Calu3 (cell line): ENCODE measurements around the gene SUMF1. TPM values are rescaled to one million over a fixed set of nuclear protein-coding genes. Genes with fewer than 3 reads are reported as not detected.

Source experiments
- BruUV-seq: library from RNA; stranded (reverse); fragments of 400-500 nt; replicated peaks from 2 replicates; lab custom pipeline; 2021; lab: Mats Ljungman, UMichigan
- CTCF ChIA-PET: fragments of 300-600 bp; sonication (Branson Sonifier 250); formaldehyde crosslinking; loops from one replicate; lab custom pipeline; 2022; ENCODE audit warnings: antibody characterized with exemption; lab: Charles Lee
- DNase-seq: peaks from one replicate; pipeline ENCODE4 v3.0.0; 2022
- H3K27ac Mint-ChIP-seq: one replicate; pipeline ENCODE4 v1.8.0; 2022; ENCODE audit warnings: mixed read lengths; ENCODE audit not compliant: unreplicated experiment
- H3K27me3 Mint-ChIP-seq: one replicate; pipeline ENCODE4 v1.8.0; 2022; ENCODE audit warnings: mixed read lengths; ENCODE audit not compliant: unreplicated experiment
- H3K36me3 Mint-ChIP-seq: one replicate; pipeline ENCODE4 v1.8.0; 2022; ENCODE audit warnings: mild to moderate bottlenecking, moderate library complexity, mixed read lengths; ENCODE audit not compliant: insufficient read depth, unreplicated experiment
- H3K4me1 Mint-ChIP-seq: one replicate; pipeline ENCODE4 v1.8.0; 2022; ENCODE audit warnings: mild to moderate bottlenecking, low read depth, mixed read lengths; ENCODE audit not compliant: unreplicated experiment
- H3K4me3 Mint-ChIP-seq: one replicate; pipeline ENCODE4 v1.8.0; 2022; ENCODE audit warnings: mild to moderate bottlenecking, low read depth, moderate library complexity, mixed read lengths; ENCODE audit not compliant: unreplicated experiment
- H3K9me3 Mint-ChIP-seq: one replicate; pipeline ENCODE4 v1.8.0; 2022; ENCODE audit warnings: low read depth, mixed read lengths; ENCODE audit not compliant: unreplicated experiment
- CTCF ChIP-seq: fragments of 200-600 bp; IDR thresholded peaks from one replicate; pipeline ENCODE4 v1.8.0; 2022; ENCODE audit warnings: antibody characterized with exemption; ENCODE audit not compliant: unreplicated experiment
- intact Hi-C: fragments of 100-400 bp; cut with micrococcal nuclease; formaldehyde crosslinking; loops from one replicate; pipeline ENCODE4 v1.10.0; 2022; ENCODE audit not compliant: unreplicated experiment
- total RNA-seq: library from RNA; stranded (reverse); gene quantifications from 2 replicates; pipeline ENCODE4 v1.2.3, GENCODE V29; 2022

Gene SUMF1
- total RNA-seq, 1 experiment from 2014 or later: 31.8 TPM

DNA sequence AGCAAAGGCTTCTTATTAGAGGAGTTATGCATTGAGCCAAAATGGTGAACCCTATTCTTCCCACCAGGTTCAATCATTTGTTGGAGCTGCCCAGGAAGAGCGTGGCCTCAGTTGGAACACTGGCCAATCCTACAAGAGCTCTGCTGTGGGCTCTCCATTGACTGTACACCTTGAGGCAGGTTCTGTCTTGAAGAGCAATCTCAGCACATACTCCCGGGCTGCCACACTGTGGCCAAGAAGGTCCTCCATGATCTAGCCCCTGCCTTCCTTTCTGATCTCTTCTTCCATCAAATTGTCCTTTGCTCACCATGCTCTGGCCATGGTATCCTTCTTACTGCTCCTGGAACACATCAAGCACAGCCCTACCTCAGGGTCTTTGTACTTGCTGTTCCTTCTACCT is 5.7 kb upstream of the SUMF1 start:
- Mint-ChIP-seq H3K36me3 (no peaks in the 10 kb centered on the region), H3K9me3 (no peaks in the 10 kb centered on the region), H3K4me3 (no peak overlapping the region), H3K27me3 (peaks cover 40% of the 10 kb centered on the region), H3K27ac (no peak overlapping the region), H3K4me1 (peaks cover 8% of the 10 kb centered on the region)
- CTCF ChIA-PET: no interaction called here
- no peak for DNase-seq
- BruUV-seq: no TSS peak
- TF ChIP-seq CTCF: no peak
- intact Hi-C loops: no loop called here

DNA sequence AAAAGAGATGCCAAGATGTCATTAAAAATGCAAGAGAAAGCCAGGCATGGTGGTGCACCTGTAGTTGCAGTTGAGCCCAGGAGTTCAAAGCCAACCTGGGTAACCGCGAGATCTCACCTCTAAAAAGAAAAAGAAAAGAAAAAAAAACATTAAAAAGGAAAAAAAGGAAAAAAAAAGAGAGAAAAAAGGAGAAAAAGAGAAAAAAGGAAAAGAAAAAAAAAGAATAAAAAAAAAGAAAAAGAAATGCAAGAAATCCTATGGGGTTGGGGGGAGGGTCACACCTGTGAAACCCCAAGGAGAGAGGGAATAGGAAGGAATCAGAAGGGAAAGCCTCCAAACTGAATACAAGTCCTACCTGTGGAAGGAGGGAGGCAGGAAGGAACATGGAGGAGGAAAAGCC is 5.2 kb upstream of the SUMF1 start:
- H3K4me3 Mint-ChIP-seq: no peak overlapping the region
- H3K27me3 Mint-ChIP-seq: peaks cover 40% of the 10 kb centered on the region
- H3K27ac Mint-ChIP-seq: no peak overlapping the region
- no TSS peak for BruUV-seq
- CTCF ChIA-PET: no interaction called here
- intact Hi-C loops: no loop called here
- TF ChIP-seq CTCF: no peak
- DNase-seq: no peak
- H3K4me1 Mint-ChIP-seq: peaks cover 8% of the 10 kb centered on the region
- no peaks in the 10 kb centered on the region for H3K9me3 Mint-ChIP-seq
- peaks cover 4% of the 10 kb centered on the region for H3K36me3 Mint-ChIP-seq

DNA sequence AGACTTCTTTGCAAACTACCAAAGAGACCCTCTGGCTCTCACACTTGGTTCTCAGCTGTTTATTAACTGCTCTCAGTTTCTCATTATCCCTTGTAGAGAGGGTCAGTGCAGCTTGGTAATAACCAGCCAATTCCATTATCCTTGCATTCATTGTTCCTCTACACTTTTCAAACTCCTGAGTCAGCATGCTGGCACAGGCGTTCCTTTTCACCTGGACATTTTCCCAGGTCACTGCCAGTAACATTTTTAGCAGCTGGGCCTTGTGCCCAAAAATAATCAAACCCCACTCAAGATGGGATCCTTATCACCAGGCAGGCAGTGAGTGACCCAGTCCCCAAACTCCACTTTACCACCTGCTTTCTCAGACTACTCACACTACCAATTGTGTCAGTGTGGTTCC is 4.8 kb upstream of the SUMF1 start:
- Mint-ChIP-seq H3K4me1 (peaks cover 8% of the 10 kb centered on the region), H3K27ac (no peak overlapping the region), H3K36me3 (peaks cover 8% of the 10 kb centered on the region), H3K9me3 (no peaks in the 10 kb centered on the region), H3K4me3 (no peak overlapping the region), H3K27me3 (peaks cover 40% of the 10 kb centered on the region)
- no TSS peak for BruUV-seq
- DNase-seq: no peak
- CTCF ChIA-PET: no interaction called here
- TF ChIP-seq CTCF: no peak
- intact Hi-C loops: no loop called here

GRCh38 chr3:4467522-4467867 is 426 bp upstream of the SUMF1 start:
- CTCF ChIA-PET: interaction anchor here (1.1 kb wide), 1 partner anchor 26 kb away, joined by 7 read pairs; the partner anchor contains the start of gene ITPR1
- H3K4me1 Mint-ChIP-seq: no peaks in the 10 kb centered on the region

More at GRCh38 chr3:4467522-4467867, 426 bp upstream of the SUMF1 start:
- Mint-ChIP-seq H3K9me3 (no peaks in the 10 kb centered on the region), H3K36me3 (peaks cover 21% of the 10 kb centered on the region), H3K4me3 (peak overlapping the region; percentile 97), H3K27me3 (peaks cover 10% of the 10 kb centered on the region), H3K27ac (peak overlapping the region; percentile 91)
- DNase-seq: no peak
- TF ChIP-seq CTCF: no peak
- intact Hi-C loops: no loop called here
- BruUV-seq: no TSS peak
